ENCODE measurements around the gene KATNA1. TPM values are rescaled to one million over a fixed set of nuclear protein-coding genes. Genes with fewer than 3 reads are reported as not detected.

The KATNA1 gene
- total RNA-seq, 1 experiment from 2014 or later, result 20.6 TPM

DNA sequence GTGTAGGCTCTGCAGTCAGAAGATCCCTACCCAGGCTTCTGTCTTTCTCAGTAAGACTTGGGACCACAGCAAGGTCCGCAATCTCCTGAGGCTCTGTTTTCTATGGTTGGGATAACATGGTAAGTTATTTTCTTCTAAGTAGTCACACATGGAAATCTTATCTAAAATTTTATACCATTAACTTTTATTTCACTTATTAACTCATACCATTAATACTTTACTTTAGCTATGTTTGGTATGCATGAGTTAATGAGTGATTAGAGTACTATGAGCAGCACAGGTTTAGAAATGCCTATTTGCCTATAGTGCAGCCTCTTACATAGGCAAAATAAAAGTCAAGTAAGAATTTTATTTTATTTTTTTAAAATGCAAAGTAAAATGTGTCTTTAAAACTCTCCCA lies 55.1 kb downstream of the KATNA1 start:
- POLR2A ChIA-PET, result no interaction called here
- Histone ChIP-seq H3K36me3 (ENCODE audit: control insufficient read depth in 1 of 2, insufficient read depth in 2 of 2, low read length in 2 of 2) (peaks cover 15 to 19% of the 10 kb centered on the region in 2 experiments; a peak in 3 of 4 replicates), H3K9ac (ENCODE audit: low read length) (no peak overlapping the region), H3K27ac (ENCODE audit: low read depth, low read length) (no peak overlapping the region), H3K4me1 (ENCODE audit: control insufficient read depth in 1 of 2, insufficient read depth in 2 of 2, low read length in 2 of 2) (no peaks in the 10 kb centered on the region), H3K9me3 (ENCODE audit: control insufficient read depth in 1 of 2, insufficient read depth in 1 of 2, low read depth in 1 of 2, low read length in 2 of 2) (no peaks in the 10 kb centered on the region), H3K4me2 (ENCODE audit: low read length) (no peak overlapping the region), H2AFZ (ENCODE audit: low read depth, low read length, poor library complexity, severe bottlenecking) (no peak overlapping the region), H3K9me2 (ENCODE audit: insufficient read depth) (no peaks in the 10 kb centered on the region), H3K27me3 (ENCODE audit: insufficient read depth, low read length) (no peaks in the 10 kb centered on the region), H3K4me3 (replicated peaks in 1 of 2; ENCODE audit: low read depth in 1 of 2, low read length in 2 of 2) (no peak overlapping the region), H4K20me1 (ENCODE audit: insufficient read depth) (no peaks in the 10 kb centered on the region), H3K79me2 (ENCODE audit: insufficient read depth, low read length) (no peaks in the 10 kb centered on the region)
- intact Hi-C loops (cut with micrococcal nuclease), result no loop called here
- DNase-seq (ENCODE audit: low read depth, low spot score), result no peak
- no peak for ATAC-seq
- CTCF ChIA-PET, result no interaction called here
- BruUV-seq (replicated peaks), result no TSS peak
- RAD21 ChIA-PET (ENCODE audit: low non-redundant PET in 1 of 2, low total read pairs in 2 of 2, uncharacterized antibody in 2 of 2, unreplicated experiment in 2 of 2), result no interaction called here
- TF ChIP-seq RAD21 (IDR thresholded peaks at IDR 0.05; ENCODE audit: low read depth) (no peak), ZFX (IDR thresholded peaks at IDR 0.05) (no peak), POLR2A (IDR thresholded peaks at IDR 0.05; ENCODE audit: borderline replicate concordance, extremely low read depth, insufficient read depth, insufficient read length) (no peak), ELF1 (IDR thresholded peaks at IDR 0.05; ENCODE audit: borderline replicate concordance, low read depth) (no peak), ZNF274 (IDR thresholded peaks at IDR 0.05; ENCODE audit: low read depth, low read length) (no peak), CEBPB (IDR thresholded peaks at IDR 0.05; ENCODE audit: low read depth) (no peak), SP1 (IDR thresholded peaks at IDR 0.05; ENCODE audit: low read depth) (no peak), POLR2AphosphoS5 (IDR thresholded peaks at IDR 0.05; ENCODE audit: low read depth, low read length) (no peak), EZH2phosphoT487 (IDR thresholded peaks at IDR 0.05; ENCODE audit: borderline replicate concordance) (no peak), YY1 (IDR thresholded peaks at IDR 0.05; ENCODE audit: extremely low read depth, insufficient replicate concordance, low read depth, low read length) (no peak), EZH2 (IDR thresholded peaks at IDR 0.05) (no peak)
- TF ChIP-seq, protein P1, sequence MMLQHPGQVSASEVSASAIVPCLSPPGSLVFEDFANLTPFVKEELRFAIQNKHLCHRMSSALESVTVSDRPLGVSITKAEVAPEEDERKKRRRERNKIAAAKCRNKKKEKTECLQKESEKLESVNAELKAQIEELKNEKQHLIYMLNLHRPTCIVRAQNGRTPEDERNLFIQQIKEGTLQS (IDR thresholded peaks at IDR 0.05), result no peak
- TF ChIP-seq, protein P2, sequence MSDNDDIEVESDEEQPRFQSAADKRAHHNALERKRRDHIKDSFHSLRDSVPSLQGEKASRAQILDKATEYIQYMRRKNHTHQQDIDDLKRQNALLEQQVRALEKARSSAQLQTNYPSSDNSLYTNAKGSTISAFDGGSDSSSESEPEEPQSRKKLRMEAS (IDR thresholded peaks at IDR 0.05), result no peak
- TF ChIP-seq, protein P3, sequence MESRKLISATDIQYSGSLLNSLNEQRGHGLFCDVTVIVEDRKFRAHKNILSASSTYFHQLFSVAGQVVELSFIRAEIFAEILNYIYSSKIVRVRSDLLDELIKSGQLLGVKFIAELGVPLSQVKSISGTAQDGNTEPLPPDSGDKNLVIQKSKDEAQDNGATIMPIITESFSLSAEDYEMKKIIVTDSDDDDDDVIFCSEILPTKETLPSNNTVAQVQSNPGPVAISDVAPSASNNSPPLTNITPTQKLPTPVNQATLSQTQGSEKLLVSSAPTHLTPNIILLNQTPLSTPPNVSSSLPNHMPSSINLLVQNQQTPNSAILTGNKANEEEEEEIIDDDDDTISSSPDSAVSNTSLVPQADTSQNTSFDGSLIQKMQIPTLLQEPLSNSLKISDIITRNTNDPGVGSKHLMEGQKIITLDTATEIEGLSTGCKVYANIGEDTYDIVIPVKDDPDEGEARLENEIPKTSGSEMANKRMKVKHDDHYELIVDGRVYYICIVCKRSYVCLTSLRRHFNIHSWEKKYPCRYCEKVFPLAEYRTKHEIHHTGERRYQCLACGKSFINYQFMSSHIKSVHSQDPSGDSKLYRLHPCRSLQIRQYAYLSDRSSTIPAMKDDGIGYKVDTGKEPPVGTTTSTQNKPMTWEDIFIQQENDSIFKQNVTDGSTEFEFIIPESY (IDR thresholded peaks at IDR 0.05; ENCODE audit: extremely low read depth, insufficient replicate concordance, low read length), result no peak
- TF ChIP-seq, protein P4, sequence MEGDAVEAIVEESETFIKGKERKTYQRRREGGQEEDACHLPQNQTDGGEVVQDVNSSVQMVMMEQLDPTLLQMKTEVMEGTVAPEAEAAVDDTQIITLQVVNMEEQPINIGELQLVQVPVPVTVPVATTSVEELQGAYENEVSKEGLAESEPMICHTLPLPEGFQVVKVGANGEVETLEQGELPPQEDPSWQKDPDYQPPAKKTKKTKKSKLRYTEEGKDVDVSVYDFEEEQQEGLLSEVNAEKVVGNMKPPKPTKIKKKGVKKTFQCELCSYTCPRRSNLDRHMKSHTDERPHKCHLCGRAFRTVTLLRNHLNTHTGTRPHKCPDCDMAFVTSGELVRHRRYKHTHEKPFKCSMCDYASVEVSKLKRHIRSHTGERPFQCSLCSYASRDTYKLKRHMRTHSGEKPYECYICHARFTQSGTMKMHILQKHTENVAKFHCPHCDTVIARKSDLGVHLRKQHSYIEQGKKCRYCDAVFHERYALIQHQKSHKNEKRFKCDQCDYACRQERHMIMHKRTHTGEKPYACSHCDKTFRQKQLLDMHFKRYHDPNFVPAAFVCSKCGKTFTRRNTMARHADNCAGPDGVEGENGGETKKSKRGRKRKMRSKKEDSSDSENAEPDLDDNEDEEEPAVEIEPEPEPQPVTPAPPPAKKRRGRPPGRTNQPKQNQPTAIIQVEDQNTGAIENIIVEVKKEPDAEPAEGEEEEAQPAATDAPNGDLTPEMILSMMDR (IDR thresholded peaks at IDR 0.05 in 2 of 3, conservative IDR thresholded peaks at IDR 0.05 in 1 of 3; ENCODE audit: borderline replicate concordance in 1 of 3, insufficient read depth in 1 of 3, low read depth in 2 of 3, low read length in 2 of 3), result no peak
